NCI-H1417 treated with DMSO at 0.1 percent for 48 hours (cell line): ENCODE results near the gene WDR86.

Experiments used
- DNase-seq: peaks from one replicate; lab custom pipeline; 2025; lab: John Stamatoyannopoulos, UW

Gene WDR86

DNA sequence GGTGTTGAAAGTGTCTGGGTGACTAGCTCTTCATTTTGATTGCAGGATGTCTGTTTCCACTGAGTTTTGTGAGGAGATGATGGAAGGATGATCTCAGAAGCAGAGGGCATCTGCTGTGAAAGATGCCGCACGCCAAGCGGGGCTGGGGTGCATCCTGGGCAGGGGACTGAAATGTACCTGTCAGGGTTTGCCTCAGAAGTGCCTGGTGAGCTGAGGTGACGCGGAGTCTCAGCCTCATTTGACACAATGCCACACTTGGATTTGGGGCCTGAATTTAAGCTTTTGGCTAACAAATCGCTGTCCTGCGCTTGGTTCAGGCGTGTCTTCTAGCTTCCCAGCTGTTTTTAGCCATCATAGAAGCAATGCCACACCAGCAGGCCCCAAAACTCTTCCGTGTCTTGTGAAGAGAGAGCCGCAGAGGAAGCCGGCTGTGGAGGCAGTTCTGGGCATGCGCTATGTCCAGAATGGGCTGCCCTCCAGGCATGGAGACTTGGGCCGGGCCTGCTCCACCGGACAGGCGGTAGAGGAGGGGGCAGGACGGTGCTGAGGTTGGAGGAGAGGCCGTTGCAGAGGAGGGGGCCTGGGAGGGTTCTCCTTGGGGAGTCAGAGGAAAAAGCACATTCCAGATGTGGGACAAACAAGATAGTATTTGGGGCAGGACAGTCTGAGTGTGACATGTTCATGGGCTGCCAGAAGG is 31.2 kb downstream of the WDR86 start:
- no peak for DNase-seq

DNA sequence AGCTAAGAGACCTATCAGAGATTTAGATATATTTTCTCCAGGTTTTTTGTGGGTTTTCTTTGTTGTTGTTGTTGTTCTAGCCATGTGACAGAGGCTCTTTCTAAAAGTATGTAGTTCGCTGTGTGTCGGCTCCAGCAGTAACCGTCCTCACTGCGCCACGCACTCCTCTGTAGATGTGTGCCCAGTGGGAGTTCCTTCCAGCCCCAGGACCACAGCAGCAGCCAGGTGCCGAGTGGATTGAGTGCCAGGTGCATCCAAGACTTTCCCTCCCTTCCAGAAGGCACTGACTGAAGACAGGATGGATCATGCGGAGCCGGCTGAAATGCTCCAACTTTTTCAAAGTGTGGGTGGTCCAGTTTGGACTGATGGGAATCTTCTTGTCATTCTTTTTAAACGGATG is 31.8 kb downstream of the WDR86 start:
- DNase-seq = no peak

DNA sequence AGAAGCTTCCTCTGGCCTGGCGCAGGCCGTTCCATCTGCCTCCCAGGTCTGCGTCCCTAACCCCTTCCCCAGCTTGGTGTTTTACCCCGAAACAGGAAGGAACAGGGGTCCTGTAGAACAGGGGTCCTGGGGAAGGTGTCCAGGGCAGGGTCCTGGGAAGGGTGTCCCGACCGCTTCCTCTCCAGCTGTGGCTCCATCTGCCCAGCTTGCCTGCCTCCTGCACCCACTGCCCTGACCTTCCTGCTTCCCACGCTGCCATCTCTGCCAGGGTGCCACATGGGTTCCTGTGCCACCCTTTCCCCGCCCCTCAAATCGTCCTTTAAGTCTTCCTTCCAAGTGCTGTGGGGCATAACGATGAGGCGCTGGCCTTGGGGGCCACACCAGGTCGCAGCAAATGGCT is 32.4 kb downstream of the WDR86 start:
- DNase-seq = no peak

DNA sequence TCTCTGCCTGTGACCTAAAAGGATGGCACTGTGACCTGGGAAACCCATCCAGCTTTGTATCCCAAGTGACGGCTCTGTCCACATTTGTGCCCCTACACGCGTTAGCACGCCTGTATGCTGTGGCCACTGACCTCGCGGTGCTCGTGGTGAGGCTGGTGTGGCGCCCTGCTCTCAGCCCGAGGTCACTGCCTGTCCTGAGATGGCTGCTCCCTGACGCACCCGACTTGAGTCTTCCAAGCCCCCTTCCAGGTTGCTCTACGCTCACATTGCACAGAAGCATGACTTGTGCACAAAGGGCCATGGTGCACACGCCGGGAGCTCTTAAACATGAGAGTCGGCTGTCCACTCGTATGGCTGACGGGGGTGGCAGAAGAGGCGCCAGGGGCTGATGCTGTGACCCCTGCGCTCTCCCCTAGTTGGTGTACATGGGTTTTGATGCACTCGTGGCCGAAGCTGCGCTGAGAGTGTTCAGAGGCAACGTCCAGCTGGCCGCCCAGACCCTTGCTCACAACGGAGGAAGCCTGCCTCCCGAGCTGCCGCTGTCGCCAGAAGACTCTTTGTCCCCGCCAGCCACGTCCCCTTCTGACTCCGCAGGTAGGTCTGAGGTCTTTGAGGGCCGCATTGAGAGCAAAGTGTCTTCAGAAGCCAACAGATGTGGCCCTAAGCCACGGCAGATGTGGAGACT is 33.5 kb downstream of the WDR86 start:
- no peak for DNase-seq

DNA sequence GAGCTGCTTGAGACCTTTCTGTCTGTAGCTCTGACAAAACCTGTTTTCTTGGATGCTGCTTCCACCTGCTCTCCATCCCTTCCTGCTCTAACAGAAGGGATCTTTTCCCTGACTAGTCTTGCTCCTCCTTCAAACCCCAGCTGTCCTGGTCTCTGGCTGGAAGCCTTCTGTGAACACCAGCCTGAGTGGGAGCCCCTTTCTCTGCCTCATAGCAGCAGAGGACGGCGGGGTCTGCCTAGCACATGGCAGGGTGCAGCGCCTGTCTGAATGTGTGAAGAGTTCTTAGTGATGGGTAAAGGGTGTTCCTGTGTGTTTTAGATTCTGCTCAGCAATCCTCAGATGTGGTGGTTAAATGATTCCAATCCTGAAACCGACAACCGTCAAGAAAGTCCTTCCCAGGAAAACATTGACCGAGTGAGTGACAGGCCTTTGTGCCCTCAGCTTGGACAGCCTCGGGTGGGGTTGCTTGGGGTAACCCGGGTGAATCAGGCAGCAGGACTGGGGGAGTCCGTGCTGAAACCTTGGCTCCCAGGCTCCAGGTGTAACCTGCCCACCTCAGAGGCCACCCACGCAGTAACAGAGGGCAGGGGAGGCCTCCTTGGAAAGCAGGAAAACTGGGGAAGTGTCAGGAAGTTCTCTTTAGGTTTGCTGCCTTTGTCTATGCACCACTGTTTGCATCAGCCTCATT is 34.2 kb downstream of the WDR86 start:
- DNase-seq = no peak

DNA sequence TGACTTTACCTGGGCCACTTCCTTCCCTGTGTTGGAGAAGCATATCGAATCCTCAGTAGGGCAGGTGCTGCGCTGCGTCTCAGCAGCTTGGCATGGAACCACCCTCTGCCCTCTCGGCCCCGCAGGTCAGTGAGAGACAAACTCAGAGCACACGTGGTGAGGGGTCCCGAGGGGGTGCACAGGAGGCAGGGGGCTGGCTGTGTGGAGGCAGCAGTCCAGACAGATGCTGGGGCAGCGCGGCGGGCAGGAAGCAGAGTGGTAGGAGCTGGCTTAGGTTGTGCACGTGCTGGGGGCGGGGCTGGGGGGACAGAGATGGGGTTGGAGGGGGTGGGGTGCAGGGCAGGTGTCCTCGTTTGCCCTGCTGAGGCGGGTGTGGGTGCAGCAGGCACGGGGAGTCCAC is 35.1 kb downstream of the WDR86 start:
- DNase-seq = no peak

DNA sequence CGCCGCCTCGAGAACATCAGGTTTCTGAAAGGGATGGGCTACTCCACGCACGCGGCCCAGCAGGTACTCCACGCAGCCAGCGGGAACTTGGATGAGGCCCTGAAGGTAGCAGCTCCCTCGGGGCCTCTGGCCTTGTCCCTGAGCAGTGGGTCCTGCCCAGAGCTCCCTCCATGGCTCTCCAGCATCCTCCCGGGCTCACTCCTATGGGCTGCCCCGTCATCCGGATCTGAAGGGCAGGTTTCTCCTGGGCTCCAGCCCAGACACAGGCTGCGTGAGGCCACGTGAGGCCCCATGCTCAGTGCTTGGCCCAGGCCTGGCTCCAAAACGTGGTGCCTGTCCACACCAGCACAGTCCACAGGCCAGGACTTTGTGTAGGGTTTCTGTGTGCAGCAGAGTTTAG is 35.7 kb downstream of the WDR86 start:
- no peak for DNase-seq

DNA sequence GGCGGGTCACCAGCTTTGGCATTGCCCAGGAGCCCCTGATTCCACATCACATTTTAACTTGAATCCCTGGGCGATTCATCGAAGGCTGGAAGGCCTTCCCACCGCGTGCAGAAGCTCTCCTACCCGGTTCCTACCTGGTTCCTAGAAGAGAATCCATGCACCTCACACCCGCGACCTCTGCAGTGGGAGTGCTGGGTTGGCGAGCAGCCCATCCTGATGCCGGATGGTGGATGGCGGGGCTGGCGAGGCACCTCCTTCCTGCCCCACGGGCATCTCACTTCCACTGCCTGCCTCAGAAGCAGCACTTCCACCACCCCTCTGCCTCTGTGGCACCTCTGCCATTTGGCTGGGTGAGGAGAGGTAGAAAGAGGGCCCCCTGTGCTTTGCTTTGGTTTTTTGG is 36.2 kb downstream of the WDR86 start:
- no peak for DNase-seq

DNA sequence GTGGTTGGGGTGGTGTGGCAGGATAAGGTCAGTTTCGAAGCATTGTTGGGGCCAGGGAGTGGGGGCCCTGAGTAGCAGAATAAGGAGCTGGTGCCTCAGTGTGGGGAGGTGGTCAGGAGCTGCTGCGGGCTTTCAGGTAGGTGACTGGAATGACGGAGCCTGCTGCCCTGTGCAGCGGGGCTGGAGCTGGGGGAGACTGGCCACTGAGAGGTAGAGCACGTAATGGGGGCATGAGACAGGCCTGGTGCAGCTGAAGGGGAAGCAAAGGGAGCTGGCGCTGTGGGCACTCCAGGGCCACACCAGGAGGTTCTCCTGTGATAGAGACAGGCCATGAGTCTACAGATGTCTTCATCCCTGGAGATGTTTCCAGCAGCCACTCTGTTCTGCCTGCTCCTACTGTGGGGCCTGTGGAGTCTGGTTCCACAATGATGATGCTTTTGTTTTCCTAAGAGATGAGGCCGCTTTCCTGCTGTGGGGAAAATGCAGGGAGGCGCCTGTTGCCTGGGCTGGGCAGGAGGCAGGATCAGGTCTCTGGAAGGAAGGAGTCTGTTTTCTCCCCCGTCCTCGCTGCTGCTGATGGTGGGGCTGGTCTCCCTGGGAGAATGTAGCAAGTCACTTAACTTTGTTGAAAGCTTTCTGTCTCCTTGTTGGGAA is 37.1 kb downstream of the WDR86 start:
- DNase-seq = no peak

DNA sequence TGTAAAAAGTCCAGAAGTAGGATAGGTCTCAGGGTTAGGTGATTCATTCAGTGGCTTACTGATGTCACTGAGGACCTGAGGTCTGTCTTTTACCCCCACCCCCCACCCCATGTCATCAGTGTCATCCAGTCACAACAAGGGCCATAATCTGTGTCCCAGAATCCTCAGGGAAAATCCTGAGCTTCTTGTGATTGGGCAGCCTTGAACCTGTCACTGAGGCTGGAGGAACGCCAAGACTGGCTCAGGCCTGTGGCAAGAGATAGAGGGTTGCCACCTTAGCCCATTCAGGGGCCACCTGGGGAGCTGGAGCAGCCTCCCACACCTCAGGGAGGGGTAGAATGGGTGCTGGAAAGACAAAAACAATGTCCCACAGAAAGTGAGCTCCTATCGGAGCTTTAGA is 38.6 kb downstream of the WDR86 start:
- DNase-seq = no peak

DNA sequence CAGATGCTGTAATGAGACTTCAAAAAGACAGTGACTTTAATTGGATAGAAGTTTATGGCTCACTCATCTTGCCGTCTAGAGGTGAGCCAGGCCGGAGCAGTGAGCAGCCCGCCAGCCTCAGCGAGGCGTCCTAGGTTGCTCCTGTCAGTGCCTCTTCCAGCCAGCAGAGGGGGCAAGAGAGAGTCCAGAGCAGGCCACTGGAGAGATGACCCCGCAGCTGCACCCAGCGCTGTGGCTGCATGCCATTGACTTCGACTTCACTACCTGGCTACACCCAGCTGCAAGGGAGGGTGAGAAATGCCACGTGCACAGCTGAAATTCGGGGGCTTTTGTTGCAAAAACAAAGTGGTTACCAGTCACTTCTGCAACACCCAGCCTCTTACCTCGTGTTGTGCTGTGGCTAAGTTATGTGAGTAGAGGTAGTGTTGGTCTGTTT is 41.7 kb downstream of the WDR86 start:
- peak; percentile 9 for DNase-seq

DNA sequence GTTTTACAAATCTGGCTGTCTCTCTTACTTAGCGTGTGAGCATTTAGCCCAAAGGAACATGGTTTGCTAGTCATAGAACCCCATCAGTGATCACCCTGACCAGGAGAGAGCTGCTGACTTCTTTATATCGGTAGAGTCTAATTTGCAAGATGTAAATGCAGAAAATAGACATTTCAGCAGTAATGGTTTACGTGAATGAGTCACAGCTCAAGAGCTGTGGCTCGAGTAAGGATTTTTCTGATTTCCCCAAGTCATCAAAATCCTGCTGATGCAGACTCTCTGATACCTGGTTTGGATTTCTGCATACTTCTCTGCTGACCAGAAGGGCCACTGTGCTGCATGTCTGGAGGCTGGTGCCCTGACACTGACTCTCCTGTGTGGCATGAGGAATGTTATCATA is 42.6 kb downstream of the WDR86 start:
- no peak for DNase-seq

DNA sequence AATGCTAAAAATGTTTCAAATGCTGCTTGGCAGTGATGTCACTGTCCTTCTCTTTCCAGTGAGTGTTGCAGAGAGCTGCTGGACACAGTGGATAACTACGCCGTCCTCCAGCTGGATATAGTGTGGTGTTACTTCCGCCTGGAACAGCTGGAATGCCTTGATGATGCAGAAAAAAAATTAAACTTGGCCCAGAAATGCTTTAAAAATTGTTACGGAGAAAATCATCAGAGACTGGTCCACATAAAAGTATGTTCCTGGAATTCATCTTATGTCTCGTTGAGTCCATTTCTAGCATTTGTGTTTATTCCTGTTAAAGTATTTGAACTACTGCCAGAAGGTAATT is 43.0 kb downstream of the WDR86 start:
- DNase-seq = no peak

DNA sequence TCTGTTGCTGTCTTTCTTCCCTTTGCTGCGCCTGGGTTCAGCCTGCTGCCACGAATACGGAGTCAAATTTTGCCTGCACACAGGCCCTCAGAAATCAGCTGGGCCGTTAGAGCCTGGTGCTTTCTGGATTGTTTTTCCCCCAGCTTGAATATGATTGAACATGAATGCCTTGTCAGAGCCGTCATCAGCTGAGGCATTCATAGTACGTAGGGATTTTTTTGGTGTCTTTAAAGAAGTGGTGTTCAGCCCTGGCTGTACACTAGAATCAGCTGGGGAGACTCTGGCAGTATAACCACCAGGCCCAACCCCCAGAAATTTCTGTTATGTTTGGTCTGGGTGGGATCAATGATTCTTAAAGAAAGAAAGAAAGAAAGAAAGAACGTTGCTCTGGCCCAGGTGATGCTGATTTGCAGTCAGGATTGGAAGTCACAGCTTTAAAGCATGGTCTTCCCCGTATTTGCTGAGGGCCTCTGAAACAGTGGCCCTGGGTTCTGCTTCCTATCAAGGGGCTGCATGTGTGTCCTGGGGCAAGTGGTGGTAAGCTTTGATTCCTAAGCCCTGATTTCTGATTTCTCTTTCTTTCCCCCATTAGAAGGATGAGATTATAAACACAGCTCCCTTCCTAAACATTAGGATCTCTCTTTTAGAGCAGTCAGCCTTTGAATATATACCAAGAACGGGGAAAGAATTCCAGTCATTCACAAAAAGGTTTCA is 43.5 kb downstream of the WDR86 start:
- DNase-seq = no peak

DNA sequence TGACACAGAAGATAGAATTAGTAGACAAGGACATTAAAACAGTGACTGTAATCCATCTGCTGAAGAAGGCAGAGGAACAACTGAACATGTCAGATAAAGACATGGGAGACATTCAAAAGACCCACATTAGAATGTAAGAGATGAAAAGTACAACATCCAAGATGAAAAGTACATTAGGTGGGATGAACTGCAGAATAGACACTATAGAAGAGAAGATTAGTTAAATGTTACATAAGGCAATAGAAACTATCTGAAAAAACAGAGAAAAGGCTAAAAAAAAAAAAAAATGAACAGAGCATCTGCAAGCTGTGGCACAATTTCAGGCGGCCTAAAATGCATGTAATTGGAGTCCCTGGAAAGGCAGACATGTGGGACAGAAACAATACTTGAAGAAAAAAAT is 46.7 kb downstream of the WDR86 start:
- DNase-seq = no peak

DNA sequence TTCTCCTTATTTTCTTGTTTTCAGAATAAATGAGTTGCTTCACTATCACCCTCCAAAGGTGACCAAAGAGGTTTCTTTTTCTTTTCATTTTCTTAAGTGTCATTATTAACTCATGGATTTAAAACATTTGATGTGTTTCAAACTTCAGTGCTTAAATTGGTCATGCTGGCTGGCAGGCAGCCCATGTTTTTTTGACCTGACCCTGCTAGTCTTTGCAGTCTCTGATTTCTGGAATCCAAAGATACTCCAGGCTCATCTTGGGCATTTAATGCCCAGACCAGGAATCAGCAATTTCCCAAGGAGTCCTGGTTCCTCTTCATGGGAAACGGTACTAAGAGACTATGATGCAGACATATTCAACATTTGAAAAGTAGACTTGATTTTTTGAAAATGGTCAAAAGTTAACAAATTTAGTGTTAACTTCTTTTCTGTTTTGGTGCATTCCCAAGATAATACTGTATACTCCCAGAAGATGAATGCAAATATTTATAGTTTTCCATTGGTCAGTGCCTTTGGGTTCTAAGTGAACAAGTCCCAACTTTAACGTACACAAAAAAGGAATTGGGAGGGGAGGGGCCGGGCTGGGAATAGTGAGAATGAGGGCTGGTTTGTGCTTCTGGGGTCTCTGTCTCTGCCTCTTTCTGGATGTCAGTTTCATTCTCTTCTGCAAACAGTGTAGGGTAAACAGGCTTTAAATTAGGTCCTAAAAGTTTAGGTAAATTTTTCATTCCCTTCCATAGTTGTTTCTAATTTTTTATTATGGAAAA is 48.5 kb downstream of the WDR86 start:
- no peak for DNase-seq

DNA sequence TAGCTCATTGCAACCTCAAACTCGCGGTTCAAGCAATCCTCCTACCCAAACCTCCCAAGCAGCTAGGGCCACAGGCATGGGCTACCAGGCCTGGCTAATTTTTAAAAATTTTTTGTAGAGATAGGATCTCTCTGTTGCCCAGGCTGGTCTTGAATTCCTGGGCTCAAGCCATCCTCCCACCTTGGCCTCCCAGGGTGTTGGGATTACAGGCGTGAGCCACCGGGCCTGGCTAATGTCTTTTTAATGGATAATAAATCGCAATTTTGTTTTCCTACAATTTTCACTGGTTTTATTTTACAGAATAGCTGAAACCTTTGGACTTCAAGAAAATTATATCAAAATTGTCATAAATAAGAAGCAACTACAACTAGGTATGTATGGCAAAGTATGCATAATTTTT is 57.3 kb downstream of the WDR86 start:
- no peak for DNase-seq

DNA sequence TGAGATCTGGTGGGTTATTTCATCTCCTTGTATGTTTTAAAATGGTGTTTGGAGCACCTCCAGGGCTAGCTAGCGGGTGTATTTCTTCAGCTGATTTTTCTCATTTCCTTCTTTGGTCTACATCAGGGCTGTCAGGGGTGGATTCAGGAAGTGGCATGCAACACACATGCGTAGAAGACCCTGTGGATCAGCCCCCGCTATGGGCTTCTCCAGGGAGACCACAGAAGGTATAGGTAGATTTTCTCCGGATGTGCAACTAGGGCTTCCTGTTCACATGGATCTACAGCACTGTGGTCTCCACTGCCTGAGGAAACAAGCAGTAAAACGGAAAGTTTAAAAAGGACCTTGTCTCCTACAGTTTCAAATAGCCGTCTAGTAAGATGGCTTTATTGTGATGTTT is 57.9 kb downstream of the WDR86 start:
- DNase-seq = no peak

DNA sequence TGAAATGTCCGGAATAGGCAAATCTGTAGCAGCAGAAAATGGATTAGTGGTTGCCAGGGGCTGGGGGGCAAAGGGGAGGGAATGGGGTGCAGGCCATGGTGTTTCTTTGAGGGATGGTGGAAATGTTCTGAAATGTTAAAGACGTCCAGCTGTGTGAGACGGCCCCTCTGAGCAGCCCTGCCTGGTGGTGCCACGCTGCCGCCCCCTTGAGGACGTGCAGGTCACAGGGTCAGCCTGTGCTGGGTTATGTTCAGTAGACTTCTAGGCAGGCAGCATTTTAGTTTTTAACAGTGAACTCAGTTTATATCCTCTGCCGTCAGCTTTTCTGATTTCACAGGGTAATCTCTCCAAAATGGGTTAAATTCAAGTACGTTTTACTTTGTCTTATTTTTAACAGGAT is 58.8 kb downstream of the WDR86 start:
- no peak for DNase-seq

DNA sequence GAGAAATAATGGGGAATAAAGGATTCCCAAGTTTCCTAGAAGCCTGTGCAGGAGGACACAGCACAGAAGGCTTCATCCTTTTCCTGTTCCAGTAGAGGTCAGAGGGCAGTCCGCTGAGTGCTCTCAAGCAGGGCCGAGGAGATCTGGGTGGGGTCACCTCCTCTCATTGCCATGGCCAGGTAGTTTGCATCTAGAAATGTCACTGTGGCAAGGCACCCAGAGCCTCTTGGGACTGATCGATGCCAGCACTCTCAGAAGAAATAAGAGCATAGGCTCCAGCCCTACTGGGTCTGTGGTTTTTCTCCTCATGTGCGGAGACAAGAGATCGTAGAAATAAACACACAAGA is 60.4 kb downstream of the WDR86 start:
- no peak for DNase-seq

DNA sequence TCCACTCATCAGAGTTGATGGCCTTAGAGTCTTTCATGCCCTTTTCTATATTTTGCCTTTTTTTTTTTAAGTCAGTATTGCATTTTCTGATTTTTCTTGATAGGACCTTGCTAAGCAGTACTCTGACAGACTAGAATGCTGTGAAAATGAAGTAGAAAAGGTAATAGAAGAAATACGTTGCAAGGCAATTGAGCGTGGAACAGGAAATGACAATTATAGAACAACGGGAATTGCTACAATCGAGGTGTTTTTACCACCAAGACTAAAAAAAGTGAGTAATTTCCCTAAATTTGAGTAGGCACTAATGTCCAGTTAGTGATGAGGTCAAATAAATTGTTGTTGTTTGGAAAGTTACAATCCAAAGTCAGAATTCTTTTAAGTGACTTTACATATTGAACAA is 60.9 kb downstream of the WDR86 start:
- DNase-seq = no peak

DNA sequence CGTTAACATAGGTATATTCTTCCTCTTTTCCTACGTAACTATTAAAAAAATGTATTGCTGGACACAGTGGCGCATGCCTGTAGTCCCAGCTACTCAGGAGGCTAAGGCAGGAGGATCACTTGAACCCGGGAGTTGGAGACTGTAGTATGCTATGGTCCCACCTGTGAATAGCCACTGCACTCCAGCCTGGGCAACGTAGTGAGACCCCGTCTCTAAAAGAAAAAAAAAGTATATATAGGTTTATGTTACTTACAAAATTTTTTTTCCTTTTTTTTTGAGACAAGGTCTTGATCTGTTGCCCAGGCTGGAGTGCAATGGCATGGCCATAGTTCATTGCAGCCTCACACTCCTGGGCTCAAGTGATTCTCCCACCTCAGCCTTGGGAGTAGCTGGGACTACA is 62.6 kb downstream of the WDR86 start:
- DNase-seq = no peak
